GM19193 (cell line): Measurements from ENCODE around the gene GNAL.

Source experiments
- POLR2A ChIP-seq: IDR thresholded peaks from 4 replicates; pipeline ENCODE4 v1.6.1; 2011; ENCODE audit not compliant: insufficient read depth, insufficient read length; ENCODE audit errors: extremely low read depth

The GNAL gene

GRCh38 chr18:11666176-11666575, 22.9 kb upstream of the GNAL start:
- no peak for TF ChIP-seq POLR2A

- no peak for TF ChIP-seq POLR2A
Measured at GRCh38 chr18:11666831-11667230, 22.2 kb upstream of the GNAL start.

- no peak for TF ChIP-seq POLR2A
Measured at GRCh38 chr18:11667578-11667977, 21.5 kb upstream of the GNAL start.

GRCh38 chr18:11668441-11669169, 20.5 kb upstream of the GNAL start:
- no peak for TF ChIP-seq POLR2A

GRCh38 chr18:11669271-11669947, 19.7 kb upstream of the GNAL start:
- TF ChIP-seq POLR2A = no peak

- TF ChIP-seq POLR2A = no peak
Measured at GRCh38 chr18:11669948-11670275, 19.2 kb upstream of the GNAL start.

GRCh38 chr18:11671156-11671555, 17.9 kb upstream of the GNAL start:
- TF ChIP-seq POLR2A = no peak

GRCh38 chr18:11672198-11672597, 16.9 kb upstream of the GNAL start:
- TF ChIP-seq POLR2A = no peak

- no peak for TF ChIP-seq POLR2A
Measured at GRCh38 chr18:11672846-11673454, 16.1 kb upstream of the GNAL start.

- no peak for TF ChIP-seq POLR2A
Measured at GRCh38 chr18:11673560-11673959, 15.5 kb upstream of the GNAL start.

- no peak for TF ChIP-seq POLR2A
Measured at GRCh38 chr18:11674119-11674518, 14.9 kb upstream of the GNAL start.

- TF ChIP-seq POLR2A = no peak
Measured at GRCh38 chr18:11676386-11676785, 12.7 kb upstream of the GNAL start.

GRCh38 chr18:11676867-11677266, 12.2 kb upstream of the GNAL start:
- TF ChIP-seq POLR2A = no peak

- no peak for TF ChIP-seq POLR2A
Measured at GRCh38 chr18:11678211-11678610, 10.9 kb upstream of the GNAL start.

GRCh38 chr18:11689669-11690565, 853 bp downstream of the GNAL start:
- no peak for TF ChIP-seq POLR2A
